H7 (cell line): ENCODE data around the gene LMO7. TPM values are rescaled to one million over a fixed set of nuclear protein-coding genes. Genes with fewer than 3 reads are reported as not detected.
"Not testable (repeated sequence)": the region's sequence is repeated elsewhere in the genome, so short reads cannot be mapped to it uniquely, and the experiment has no call there.

ENCODE experiments used
- DNase-seq: peaks from one replicate; pipeline ENCODE4 v3.0.0; 2012
- H3K27me3 ChIP-seq: 2 replicates; pipeline ENCODE4 v1.6.0; 2011; ENCODE audit warnings: mild to moderate bottlenecking, low read length; ENCODE audit not compliant: control insufficient read depth, insufficient read depth
- H3K36me3 ChIP-seq: replicated peaks from 2 replicates; pipeline ENCODE4 v1.5.1; 2011; ENCODE audit warnings: low read length; ENCODE audit not compliant: control insufficient read depth, insufficient read depth
- H3K4me3 ChIP-seq: 2 replicates; pipeline ENCODE4 v1.5.1; 2011; ENCODE audit warnings: low read depth, mild to moderate bottlenecking, control low read depth, low read length, moderate library complexity; ENCODE audit not compliant: insufficient read depth
- total RNA-seq: library from RNA; depleted of rRNA; stranded (reverse); fragments of >200 nt; shearing (Covaris generic); gene quantifications from 2 replicates; pipeline ENCODE4 v1.2.3, GENCODE V29; 2014

LMO7 gene
- total RNA-seq, 1 experiment from 2014 or later = 7.6 TPM

DNA sequence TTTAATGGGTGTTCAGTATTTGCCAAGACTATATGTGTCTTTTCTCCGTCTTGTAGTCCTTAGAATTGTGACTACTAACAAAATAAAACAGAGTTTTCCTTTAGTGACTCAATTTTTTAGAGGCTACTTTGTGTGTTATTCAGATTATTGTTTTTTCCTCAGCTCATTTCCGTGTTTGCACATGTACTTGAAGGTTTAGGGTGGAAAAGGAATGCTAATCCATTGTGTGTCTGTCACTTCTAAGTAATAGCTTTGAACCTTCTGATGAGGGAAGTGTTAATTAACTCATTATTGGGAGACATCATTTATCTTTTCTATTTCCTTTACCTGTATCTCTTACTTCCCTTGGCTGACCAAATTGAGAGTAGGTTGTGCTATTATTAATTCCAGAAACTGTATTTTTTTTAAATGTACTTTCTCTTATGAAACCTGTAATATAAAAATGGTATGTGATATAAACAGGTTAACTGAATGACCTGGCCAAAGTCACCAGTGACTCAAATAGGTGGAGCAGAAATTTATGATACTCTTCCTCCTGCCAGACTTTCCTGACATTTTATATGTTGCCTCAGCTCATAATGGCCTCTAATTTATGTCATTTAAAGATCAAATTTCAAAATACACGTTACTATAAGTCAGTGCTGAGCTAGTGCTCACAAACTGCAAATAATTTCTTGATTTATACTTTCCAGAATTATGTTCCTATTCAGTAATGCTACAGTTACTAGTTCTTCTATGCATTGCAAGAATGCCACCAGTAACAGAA, 88.8 kb downstream of the LMO7 start:
- no peak for DNase-seq
- no peaks in the 10 kb centered on the region for H3K27me3 ChIP-seq
- no peaks in the 10 kb centered on the region for H3K36me3 ChIP-seq
- H3K4me3 ChIP-seq = no peak overlapping the region

- Histone ChIP-seq H3K36me3 (no peaks in the 10 kb centered on the region), H3K4me3 (no peak overlapping the region), H3K27me3 (no peaks in the 10 kb centered on the region)
- no peak for DNase-seq
These were observed 89.6 kb downstream of the LMO7 start for GRCh38 chr13:75725736-75726135.

- no peak overlapping the region for H3K4me3 ChIP-seq
- no peaks in the 10 kb centered on the region for H3K27me3 ChIP-seq
- no peaks in the 10 kb centered on the region for H3K36me3 ChIP-seq
- no peak for DNase-seq
These were observed 90.2 kb downstream of the LMO7 start for GRCh38 chr13:75726306-75726705.

DNA sequence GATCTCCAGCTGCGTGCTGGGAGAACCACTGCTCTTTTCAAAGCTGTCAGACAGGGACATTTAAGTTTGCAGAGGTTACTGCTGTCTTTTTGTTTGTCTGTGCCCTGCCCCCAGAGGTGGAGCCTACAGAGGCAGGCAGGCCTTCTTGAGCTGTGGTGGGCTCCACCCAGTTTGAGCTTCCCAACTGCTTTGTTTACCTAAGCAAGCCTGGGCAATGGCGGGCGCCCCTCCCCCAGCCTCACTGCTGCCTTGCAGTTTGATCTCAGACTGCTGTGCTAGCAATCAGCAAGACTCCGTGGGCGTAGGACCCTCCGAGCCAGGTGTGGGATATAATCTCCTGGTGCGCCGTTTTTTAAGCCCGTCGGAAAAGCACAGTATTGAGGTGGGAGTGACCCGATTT, 97.0 kb downstream of the LMO7 start:
- not testable (repeated sequence) for H3K36me3 ChIP-seq, H3K27me3 ChIP-seq, H3K4me3 ChIP-seq, DNase-seq

GRCh38 chr13:75736173-75736572, 100.0 kb downstream of the LMO7 start:
- no peaks in the 10 kb centered on the region for H3K27me3 ChIP-seq
- H3K36me3 ChIP-seq = no peaks in the 10 kb centered on the region
- H3K4me3 ChIP-seq = no peak overlapping the region
- no peak for DNase-seq

- no peaks in the 10 kb centered on the region for H3K36me3 ChIP-seq
- H3K4me3 ChIP-seq = no peak overlapping the region
- no peak for DNase-seq
- no peaks in the 10 kb centered on the region for H3K27me3 ChIP-seq
These were observed 102.7 kb downstream of the LMO7 start for GRCh38 chr13:75738841-75739240.

DNA sequence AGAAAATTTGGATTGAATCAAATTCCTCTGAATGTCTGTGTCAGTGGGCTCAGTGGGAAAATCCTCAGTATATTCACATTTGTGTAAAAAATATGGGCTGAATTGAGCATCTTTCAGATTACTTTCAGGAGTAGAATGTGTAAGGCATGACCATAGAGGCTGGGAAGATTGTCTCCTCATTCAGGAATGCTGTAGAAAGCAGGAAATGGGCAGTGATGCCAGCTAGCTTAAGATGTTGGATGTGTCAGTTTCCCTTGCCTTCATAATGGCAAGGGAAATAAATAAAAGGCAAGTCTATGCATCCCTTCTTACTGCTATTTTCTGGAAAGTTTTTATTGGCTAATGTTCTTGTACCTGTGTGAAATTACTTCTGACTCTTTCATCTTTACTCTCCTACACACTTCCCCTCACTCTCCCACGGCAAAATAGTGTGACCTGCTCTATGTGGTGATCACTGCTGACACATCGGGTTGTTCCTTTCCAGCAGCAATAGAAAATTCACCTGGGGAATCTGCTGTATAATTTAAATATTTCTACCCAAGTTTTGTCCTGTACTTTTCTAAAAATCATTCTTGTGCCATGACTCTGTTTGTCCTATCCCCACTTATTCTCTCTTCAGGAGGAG, 103.2 kb downstream of the LMO7 start:
- no peaks in the 10 kb centered on the region for H3K27me3 ChIP-seq

DNA sequence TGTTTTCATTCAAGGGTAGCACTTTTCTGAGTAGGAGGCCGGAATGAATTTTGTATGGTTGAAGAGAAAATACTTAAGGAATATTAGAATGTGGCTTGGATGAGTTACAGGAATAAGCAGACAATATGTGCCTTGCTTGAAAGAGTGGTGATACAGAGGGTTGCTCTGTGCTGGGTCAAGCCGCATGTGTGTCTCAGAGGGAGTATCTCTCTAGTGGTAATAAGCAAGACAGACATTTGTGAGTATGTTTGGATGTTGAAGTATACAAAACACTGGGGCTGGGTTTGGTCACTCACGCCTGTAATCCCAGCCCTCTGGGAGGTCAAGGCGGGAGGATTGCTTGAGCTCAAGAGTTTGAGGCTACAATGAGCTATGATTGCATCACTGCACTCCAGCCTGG, 103.9 kb downstream of the LMO7 start:
- Histone ChIP-seq H3K4me3 (no peak overlapping the region), H3K36me3 (no peaks in the 10 kb centered on the region), H3K27me3 (no peaks in the 10 kb centered on the region)
- no peak for DNase-seq

More for the DNA sequence above, 103.2 kb downstream of the LMO7 start:
- H3K4me3 ChIP-seq = no peak overlapping the region
- no peak for DNase-seq
- H3K36me3 ChIP-seq = no peaks in the 10 kb centered on the region

DNA sequence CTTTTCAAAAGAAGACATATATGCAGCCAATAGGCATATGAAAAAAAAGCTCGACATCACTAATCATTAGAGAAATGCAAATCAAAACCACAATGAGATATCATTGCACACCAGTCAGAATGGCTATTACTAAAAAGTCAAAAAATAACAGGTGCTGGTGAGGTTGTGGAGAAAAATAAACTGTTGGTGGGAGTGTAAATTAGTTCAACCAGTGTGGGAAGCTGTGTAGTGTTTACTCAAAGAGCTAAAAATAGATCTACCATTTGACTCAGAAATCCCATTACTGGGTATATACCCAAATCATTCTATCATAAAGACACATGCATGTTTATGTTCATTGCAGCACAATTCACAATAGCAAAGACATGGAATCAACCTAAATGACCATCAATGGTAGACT, 106.9 kb downstream of the LMO7 start:
- DNase-seq, H3K27me3 ChIP-seq, H3K4me3 ChIP-seq, H3K36me3 ChIP-seq: not testable (repeated sequence)

GRCh38 chr13:75744127-75744526, 108.0 kb downstream of the LMO7 start:
- Histone ChIP-seq H3K27me3 (no peaks in the 10 kb centered on the region), H3K36me3 (no peaks in the 10 kb centered on the region), H3K4me3 (no peak overlapping the region)
- no peak for DNase-seq

DNA sequence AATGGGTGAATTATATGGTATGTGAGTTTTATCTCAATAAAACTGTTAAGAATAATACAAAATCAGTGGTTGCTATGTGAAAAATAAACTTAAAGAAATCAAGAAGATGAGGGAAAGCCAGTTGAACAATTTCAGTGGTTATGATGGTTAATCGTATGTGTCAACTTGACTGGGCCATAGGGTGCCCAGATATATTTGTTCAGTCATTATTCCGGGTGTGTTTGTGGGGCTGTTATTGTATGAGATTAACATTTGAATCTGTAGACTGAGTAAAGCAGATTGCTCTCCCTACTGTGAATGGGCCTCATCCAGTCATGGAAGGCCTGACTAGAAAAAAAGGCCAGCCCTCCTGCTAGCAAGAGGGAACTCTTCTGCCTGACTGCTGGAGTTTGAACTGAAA, 109.3 kb downstream of the LMO7 start:
- Histone ChIP-seq H3K36me3 (no peaks in the 10 kb centered on the region), H3K4me3 (no peak overlapping the region), H3K27me3 (no peaks in the 10 kb centered on the region)
- DNase-seq = no peak

DNA sequence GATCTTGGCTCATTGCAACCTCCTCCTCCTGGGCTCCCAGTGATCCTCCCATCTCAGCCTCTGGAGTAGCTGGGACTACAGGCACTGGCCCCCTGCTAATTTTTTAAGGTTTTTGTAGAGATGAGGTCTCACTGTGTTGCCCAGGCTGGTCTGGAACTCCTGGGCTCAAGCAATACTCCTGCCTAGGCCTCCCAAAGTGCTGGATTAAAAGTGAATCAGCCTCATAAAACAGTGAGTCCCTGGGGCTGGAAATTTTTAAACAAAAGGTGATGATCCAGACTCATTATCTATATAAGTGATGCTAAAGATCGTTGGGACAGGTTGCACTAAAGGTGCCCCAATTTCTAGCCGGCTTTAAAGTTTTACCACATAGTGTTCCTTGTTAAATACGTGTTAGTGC, 112.7 kb downstream of the LMO7 start:
- H3K36me3 ChIP-seq = no peaks in the 10 kb centered on the region
- H3K27me3 ChIP-seq = no peaks in the 10 kb centered on the region
- DNase-seq = no peak
- H3K4me3 ChIP-seq = no peak overlapping the region

- no peak for DNase-seq
- no peaks in the 10 kb centered on the region for H3K36me3 ChIP-seq
- H3K27me3 ChIP-seq = no peaks in the 10 kb centered on the region
- H3K4me3 ChIP-seq = no peak overlapping the region
These were observed 113.3 kb downstream of the LMO7 start for GRCh38 chr13:75749407-75749806.

DNA sequence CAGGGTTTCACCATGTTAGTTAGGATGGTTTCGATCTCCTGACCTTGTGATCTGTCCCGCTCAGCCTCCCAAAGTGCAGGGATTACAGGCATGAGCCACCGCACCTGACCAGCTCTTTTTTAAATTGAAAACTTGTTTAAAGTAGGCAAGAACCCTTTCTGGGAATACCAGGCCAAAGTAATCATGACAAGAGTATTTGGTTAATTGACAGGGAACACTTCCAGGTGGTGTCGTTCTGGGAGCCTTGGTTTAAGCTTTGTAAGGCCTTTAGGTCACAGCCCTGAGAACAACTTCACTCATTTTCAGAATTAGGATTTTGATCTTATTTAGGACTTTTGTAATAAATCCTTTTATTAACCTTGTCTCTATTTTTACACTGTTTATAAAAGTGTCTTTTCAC, 115.2 kb downstream of the LMO7 start:
- H3K4me3 ChIP-seq = no peak overlapping the region
- no peaks in the 10 kb centered on the region for H3K36me3 ChIP-seq
- DNase-seq = no peak
- H3K27me3 ChIP-seq = no peaks in the 10 kb centered on the region

DNA sequence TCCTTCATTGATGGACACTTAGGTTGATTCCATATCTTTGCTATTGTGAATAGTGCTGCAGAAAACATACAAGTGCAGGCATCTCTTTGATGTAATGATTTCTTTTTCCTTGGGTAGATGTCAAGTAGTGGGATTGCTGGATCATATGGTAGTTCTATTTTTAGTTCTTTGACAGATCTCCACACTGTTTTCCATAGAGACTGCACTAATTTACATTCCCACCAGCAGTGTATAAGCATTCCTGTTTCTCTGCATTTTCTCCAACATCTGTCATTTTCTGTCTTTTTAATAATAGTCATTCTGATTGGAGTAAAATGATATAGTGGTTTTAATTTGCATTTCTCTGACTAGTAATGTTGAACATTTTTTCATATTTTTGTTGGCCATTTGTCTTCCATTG, 116.7 kb downstream of the LMO7 start:
- no peak for DNase-seq
- Histone ChIP-seq H3K36me3 (no peaks in the 10 kb centered on the region), H3K27me3 (no peaks in the 10 kb centered on the region), H3K4me3 (no peak overlapping the region)
